ENCODE measurements around the gene DMKN. TPM values are rescaled to one million over a fixed set of nuclear protein-coding genes. Genes with fewer than 3 reads are reported as not detected.

Gene DMKN
- total and polyA plus RNA-seq, 2 of the 8 experiments (the other 6 are each of a cell fraction or from before 2014, with no cell fraction given): 290 to 330 TPM

GRCh38 chr19:35476149-35476548 is 37.3 kb downstream of the DMKN start:
- Histone ChIP-seq H3K79me1 (ENCODE audit: low read depth, low read length) (no peaks in the 10 kb centered on the region), H3K79me2 (ENCODE audit: control insufficient read depth in 1 of 2, insufficient read depth in 2 of 2, low read length in 2 of 2) (no peaks in the 10 kb centered on the region), H2BK20ac (ENCODE audit: low read length) (no peak overlapping the region), H4K91ac (replicated peaks; ENCODE audit: insufficient read length, low read length) (no peak overlapping the region), H4K20me1 (replicated peaks in 1 of 2; ENCODE audit: control insufficient read depth in 1 of 2, insufficient read depth in 2 of 2, low read length in 2 of 2) (no peaks in the 10 kb centered on the region), H4K5ac (ENCODE audit: insufficient read length, low read depth, low read length) (no peak overlapping the region), H2BK5ac (ENCODE audit: low read depth, low read length) (no peak overlapping the region), H2BK15ac (ENCODE audit: low read length) (no peak overlapping the region), H2BK120ac (replicated peaks; ENCODE audit: low read depth, low read length) (no peak overlapping the region), H2BK12ac (ENCODE audit: low read depth, low read length) (no peak overlapping the region), H3K4me2 (ENCODE audit: insufficient read depth in 1 of 2, low read depth in 2 of 2, low read length in 2 of 2) (no peak overlapping the region), H3K9ac (replicated peaks in 1 of 4; ENCODE audit: extremely low read depth in 1 of 4, low read depth in 3 of 4, low read length in 3 of 4) (no peak overlapping the region), H3K4me3 (ENCODE audit: extremely low read depth in 1 of 4, insufficient read depth in 2 of 4, low read depth in 3 of 4, low read length in 4 of 4) (no peak overlapping the region), H3K4me1 (replicated peaks in 1 of 4; ENCODE audit: control insufficient read depth in 3 of 4, insufficient read depth in 4 of 4, low read length in 3 of 4) (no peaks in the 10 kb centered on the region), H3K23ac (ENCODE audit: insufficient read length) (no peak overlapping the region), H3K4ac (replicated peaks; ENCODE audit: insufficient read length, low read depth, low read length) (no peak overlapping the region), H4K8ac (ENCODE audit: extremely low read depth, insufficient read depth, low read length) (no peak overlapping the region), H3K23me2 (ENCODE audit: low read depth, low read length) (no peaks in the 10 kb centered on the region), H2AFZ (ENCODE audit: low read length) (no peak overlapping the region), H3K27me3 (replicated peaks in 1 of 4; ENCODE audit: control insufficient read depth in 3 of 4, extremely low read depth in 1 of 4, insufficient read depth in 3 of 4, low read length in 3 of 4) (no peaks in the 10 kb centered on the region), H2AK5ac (ENCODE audit: low read depth, low read length) (no peak overlapping the region), H3K27ac (ENCODE audit: low read depth, low read length) (no peak overlapping the region), H3K36me3 (ENCODE audit: control insufficient read depth in 2 of 4, insufficient read depth in 4 of 4, low read length in 3 of 4) (no peaks in the 10 kb centered on the region), H3K18ac (ENCODE audit: extremely low read depth, low read length) (no peak overlapping the region), H3K9me3 (ENCODE audit: insufficient read depth in 2 of 2, low read depth in 1 of 2, low read length in 1 of 2) (no peaks in the 10 kb centered on the region), H3K56ac (replicated peaks; ENCODE audit: insufficient read length, low read depth, low read length) (no peak overlapping the region), H3K14ac (ENCODE audit: insufficient read length) (no peak overlapping the region)
- DNase-seq (ENCODE audit: low read depth in 1 of 2, low spot score in 2 of 2) (peak in 1 of 2 experiments; percentile 83), FAIRE-seq (peak; percentile 79)
- WGBS, 2 experiments (ENCODE audit: extremely low coverage in 1 of 2, insufficient coverage in 1 of 2, insufficient read length in 1 of 2, insufficient replicate concordance in 2 of 2, low coverage in 1 of 2, low lambda C conversion rate in 2 of 2, missing lambda C conversion rate in 1 of 2): 35% methylated on average over 4 of the region's 4 CpGs; no CpG with 5 or more reads in 1 of the 2 experiments
- ChIA-PET POLR2A (ENCODE audit: partially characterized antibody) (no interaction called here), CTCF (ENCODE audit: partially characterized antibody) (no interaction called here)
- TF ChIP-seq MAX (IDR thresholded peaks at IDR 0.05) (0 out of 2 replicates have a peak, but pooled peaks have one; percentile 12), KDM1A (IDR thresholded peaks at IDR 0.05; ENCODE audit: borderline replicate concordance, low read length) (no peak), BCL11A (IDR thresholded peaks at IDR 0.05; ENCODE audit: low read depth in 2 of 2, low read length in 2 of 2) (no peak), MAFK (IDR thresholded peaks at IDR 0.05; ENCODE audit: low read depth, low read length) (no peak), CTCF (IDR thresholded peaks at IDR 0.05; ENCODE audit: control extremely low read depth in 1 of 3, insufficient read depth in 1 of 3, low read depth in 1 of 3, low read length in 3 of 3) (peak; percentile 66 to 81 (median 73)), SIN3A (conservative IDR thresholded peaks at IDR 0.05 in 1 of 2, IDR thresholded peaks at IDR 0.05 in 1 of 2; ENCODE audit: low read depth in 1 of 2, low read length in 2 of 2) (no peak), EGR1 (IDR thresholded peaks at IDR 0.05; ENCODE audit: borderline replicate concordance, low read depth, low read length) (no peak), YY1 (IDR thresholded peaks at IDR 0.05; ENCODE audit: low read depth, low read length) (no peak), CHD2 (IDR thresholded peaks at IDR 0.05; ENCODE audit: low read length) (no peak), RXRA (IDR thresholded peaks at IDR 0.05; ENCODE audit: insufficient read depth, low read depth, low read length) (no peak), EZH2 (IDR thresholded peaks at IDR 0.05; ENCODE audit: low read depth, low read length, severe bottlenecking) (no peak)

All from H1 (cell line).